MG63 (cell line): ENCODE data around the gene MTCL1. TPM values are rescaled to one million over a fixed set of nuclear protein-coding genes. Genes with fewer than 3 reads are reported as not detected.
"Not testable (repeated sequence)": the region's sequence is repeated elsewhere in the genome, so short reads cannot be mapped to it uniquely, and the experiment has no call there.

Experiments used
- DNase-seq: peaks from one replicate; pipeline ENCODE4 v3.0.0-alpha.2; 2020
- H3K27me3 ChIP-seq: fragments of 250-450 bp; sonication (Bioruptor Pico); 2 replicates; pipeline ENCODE4 v1.5.1; 2020; ENCODE audit warnings: mild to moderate bottlenecking, moderate library complexity
- H3K36me3 ChIP-seq: fragments of 250-450 bp; sonication (Bioruptor Pico); 2 replicates; pipeline ENCODE4 v1.5.1; 2020; ENCODE audit warnings: mild to moderate bottlenecking, moderate library complexity
- H3K4me3 ChIP-seq: fragments of 250-450 bp; sonication (Bioruptor Pico); 2 replicates; pipeline ENCODE4 v1.5.1; 2020; ENCODE audit warnings: mild to moderate bottlenecking, moderate library complexity
- H3K9me3 ChIP-seq: fragments of 250-450 bp; sonication (Bioruptor Pico); 2 replicates; pipeline ENCODE4 v1.5.1; 2020; ENCODE audit warnings: mild to moderate bottlenecking, moderate library complexity
- total RNA-seq: library from RNA; depleted of rRNA; stranded (reverse); fragments of >200 nt; shearing (Covaris generic); gene quantifications from 2 replicates; pipeline ENCODE4 v1.2.3, GENCODE V29; 2014; ENCODE audit warnings: low replicate concordance

MTCL1 gene
- total RNA-seq, 1 experiment from 2014 or later, result 28.9 TPM

GRCh38 chr18:8747440-8747937 is 42.1 kb downstream of the MTCL1 start:
- Histone ChIP-seq H3K9me3 (no peaks in the 10 kb centered on the region), H3K4me3 (no peak overlapping the region), H3K27me3 (no peaks in the 10 kb centered on the region), H3K36me3 (peaks cover 41% of the 10 kb centered on the region)
- DNase-seq, result no peak

- H3K27me3 ChIP-seq, result no peaks in the 10 kb centered on the region
- no peak overlapping the region for H3K4me3 ChIP-seq
- no peaks in the 10 kb centered on the region for H3K9me3 ChIP-seq
- no peak for DNase-seq
- peaks cover 46% of the 10 kb centered on the region for H3K36me3 ChIP-seq
Measured at GRCh38 chr18:8749492-8749891, 44.1 kb downstream of the MTCL1 start.

- Histone ChIP-seq H3K36me3 (peaks cover 49% of the 10 kb centered on the region), H3K9me3 (no peaks in the 10 kb centered on the region), H3K4me3 (no peak overlapping the region), H3K27me3 (no peaks in the 10 kb centered on the region)
- no peak for DNase-seq
Measured at GRCh38 chr18:8750954-8751415, 45.6 kb downstream of the MTCL1 start.

- H3K4me3 ChIP-seq, result no peak overlapping the region
Measured at GRCh38 chr18:8751692-8752091, 46.3 kb downstream of the MTCL1 start.

GRCh38 chr18:8752329-8752728 is 47.0 kb downstream of the MTCL1 start:
- no peak overlapping the region for H3K4me3 ChIP-seq
- peaks cover 50% of the 10 kb centered on the region for H3K36me3 ChIP-seq
- no peaks in the 10 kb centered on the region for H3K27me3 ChIP-seq
- H3K9me3 ChIP-seq, result no peaks in the 10 kb centered on the region
- no peak for DNase-seq

More at GRCh38 chr18:8751692-8752091, 46.3 kb downstream of the MTCL1 start:
- Histone ChIP-seq H3K36me3 (peaks cover 50% of the 10 kb centered on the region), H3K27me3 (no peaks in the 10 kb centered on the region), H3K9me3 (no peaks in the 10 kb centered on the region)
- DNase-seq, result no peak

- H3K4me3 ChIP-seq, result no peak overlapping the region
- H3K9me3 ChIP-seq, result no peaks in the 10 kb centered on the region
- no peaks in the 10 kb centered on the region for H3K27me3 ChIP-seq
- H3K36me3 ChIP-seq, result peaks cover 56% of the 10 kb centered on the region
- no peak for DNase-seq
Measured at GRCh38 chr18:8754995-8755960, 49.9 kb downstream of the MTCL1 start.

GRCh38 chr18:8756571-8756970 is 51.2 kb downstream of the MTCL1 start:
- peaks cover 63% of the 10 kb centered on the region for H3K36me3 ChIP-seq
- H3K4me3 ChIP-seq, result no peak overlapping the region
- no peaks in the 10 kb centered on the region for H3K9me3 ChIP-seq
- no peaks in the 10 kb centered on the region for H3K27me3 ChIP-seq
- DNase-seq, result no peak

GRCh38 chr18:8757396-8757997 is 52.1 kb downstream of the MTCL1 start:
- Histone ChIP-seq H3K36me3 (peaks cover 69% of the 10 kb centered on the region), H3K4me3 (no peak overlapping the region), H3K9me3 (no peaks in the 10 kb centered on the region), H3K27me3 (no peaks in the 10 kb centered on the region)
- DNase-seq, result no peak

GRCh38 chr18:8758466-8758865 is 53.1 kb downstream of the MTCL1 start:
- H3K4me3 ChIP-seq, result no peak overlapping the region
- DNase-seq, result no peak
- no peaks in the 10 kb centered on the region for H3K27me3 ChIP-seq
- no peaks in the 10 kb centered on the region for H3K9me3 ChIP-seq
- peaks cover 70% of the 10 kb centered on the region for H3K36me3 ChIP-seq

GRCh38 chr18:8760984-8761383 is 55.6 kb downstream of the MTCL1 start:
- H3K36me3 ChIP-seq, result peaks cover 62% of the 10 kb centered on the region
- H3K9me3 ChIP-seq, result no peaks in the 10 kb centered on the region
- no peak overlapping the region for H3K4me3 ChIP-seq
- no peak for DNase-seq
- no peaks in the 10 kb centered on the region for H3K27me3 ChIP-seq

GRCh38 chr18:8761535-8761934 is 56.2 kb downstream of the MTCL1 start:
- H3K9me3 ChIP-seq, H3K27me3 ChIP-seq, DNase-seq, H3K4me3 ChIP-seq: not testable (repeated sequence)
- peaks cover 59% of the 10 kb centered on the region for H3K36me3 ChIP-seq

- DNase-seq, result no peak
- peaks cover 53% of the 10 kb centered on the region for H3K36me3 ChIP-seq
Measured at GRCh38 chr18:8762968-8763367, 57.6 kb downstream of the MTCL1 start.

GRCh38 chr18:8763611-8764010 is 58.3 kb downstream of the MTCL1 start:
- H3K36me3 ChIP-seq, result peaks cover 47% of the 10 kb centered on the region
- no peak for DNase-seq
- H3K4me3 ChIP-seq, result no peak overlapping the region
- H3K9me3 ChIP-seq, result no peaks in the 10 kb centered on the region
- no peaks in the 10 kb centered on the region for H3K27me3 ChIP-seq

More at GRCh38 chr18:8762968-8763367, 57.6 kb downstream of the MTCL1 start:
- no peak overlapping the region for H3K4me3 ChIP-seq
- H3K9me3 ChIP-seq, result no peaks in the 10 kb centered on the region
- H3K27me3 ChIP-seq, result no peaks in the 10 kb centered on the region

GRCh38 chr18:8765783-8766463 is 60.6 kb downstream of the MTCL1 start:
- peaks cover 35% of the 10 kb centered on the region for H3K36me3 ChIP-seq
- no peaks in the 10 kb centered on the region for H3K9me3 ChIP-seq
- H3K27me3 ChIP-seq, result no peaks in the 10 kb centered on the region
- no peak overlapping the region for H3K4me3 ChIP-seq
- no peak for DNase-seq

- Histone ChIP-seq H3K36me3 (peaks cover 32% of the 10 kb centered on the region), H3K9me3 (no peaks in the 10 kb centered on the region), H3K27me3 (no peaks in the 10 kb centered on the region), H3K4me3 (no peak overlapping the region)
- no peak for DNase-seq
Measured at GRCh38 chr18:8766559-8767293, 61.4 kb downstream of the MTCL1 start.

- H3K36me3 ChIP-seq, result peaks cover 27% of the 10 kb centered on the region
- no peak overlapping the region for H3K4me3 ChIP-seq
- H3K9me3 ChIP-seq, result no peaks in the 10 kb centered on the region
- DNase-seq, result no peak
- H3K27me3 ChIP-seq, result no peaks in the 10 kb centered on the region
Measured at GRCh38 chr18:8767340-8767739, 62.0 kb downstream of the MTCL1 start.
